ENCODE results near the gene S1PR5. TPM values are rescaled to one million over a fixed set of nuclear protein-coding genes. Genes with fewer than 3 reads are reported as not detected.

The S1PR5 gene
- total RNA-seq, 8 experiments from 2014 or later, result 0.08 to 0.81 (median 0.16) TPM; not detected in 4

- in situ Hi-C loops (cut with MboI; ENCODE audit: low pct_unique_long_range_greater_than_20kb in 2 of 9, low sequenced_read_pairs in 9 of 9, unreplicated experiment in 9 of 9), result no loop called here
- no peak overlapping the region for H3K4me3 ChIP-seq
- 17 to 100% (median 68%) methylated on average over 1 to 6 of the region's 20 CpGs; no CpG with 5 or more reads in 6 of the 10 experiments for WGBS, 10 experiments
- peak in 1 of 8 experiments; percentile 17 for ATAC-seq (replicated peaks in 6 of 8)
- peaks cover 0 to 7% of the 10 kb centered on the region in 2 donors for H3K4me1 ChIP-seq (replicated peaks in 1 of 2)
- no peak overlapping the region for H3K27ac ChIP-seq
Observed at GRCh38 chr19:10467104-10467706, 50.0 kb downstream of the S1PR5 start.

- H3K4me1 ChIP-seq (replicated peaks in 1 of 2), result peaks cover 7 to 12% of the 10 kb centered on the region in 2 donors
- WGBS, 10 experiments, result 60 to 100% (median 80%) methylated on average over 1 to 4 of the region's 5 CpGs; no CpG with 5 or more reads in 1 of the 10 experiments
- no peak for ATAC-seq (replicated peaks in 6 of 8)
- no peak overlapping the region for H3K27ac ChIP-seq
- no peak overlapping the region for H3K4me3 ChIP-seq
- in situ Hi-C loops (cut with MboI; ENCODE audit: low pct_unique_long_range_greater_than_20kb in 2 of 9, low sequenced_read_pairs in 9 of 9, unreplicated experiment in 9 of 9), result no loop called here
Observed at GRCh38 chr19:10464456-10464855, 52.8 kb downstream of the S1PR5 start.

Other genes with a start within 250 kb of the S1PR5 start
- gene ICAM1, start 246.3 kb downstream of the S1PR5 start, total RNA-seq, result 10 to 100 TPM in 4 of 8 experiments, 1 to 10 TPM in 2, under 1 TPM in 2; 0.22 to 72.6 (median 9.7) TPM
- gene ICAM4, start 230.5 kb downstream of the S1PR5 start, total RNA-seq, result under 1 TPM in 1 of 8 experiments, not detected in 7; 0.14 TPM
- 10 to 100 TPM in 2 of 8 experiments, 1 to 10 TPM in 5, under 1 TPM in 1; 0.71 to 33.1 (median 4.8) TPM for gene ICAM5, start 227.5 kb downstream of the S1PR5 start, total RNA-seq
- gene ZGLP1, start 207.6 kb downstream of the S1PR5 start, total RNA-seq, result 1 to 10 TPM; 3.4 to 7.2 (median 4.4) TPM
- 10 to 100 TPM; 12.7 to 37.8 (median 18.8) TPM for gene FDX2, start 201.4 kb downstream of the S1PR5 start, total RNA-seq
- 10 to 100 TPM in 3 of 8 experiments, 1 to 10 TPM in 5; 4.3 to 31.8 (median 8.1) TPM for gene RAVER1, start 183.9 kb downstream of the S1PR5 start, total RNA-seq
- gene ICAM3, start 177.8 kb downstream of the S1PR5 start, total RNA-seq, result 1 to 10 TPM in 7 of 8 experiments, under 1 TPM in 1; 0.73 to 3.5 (median 2.2) TPM
- 100 to 1,000 TPM in 1 of 8 experiments, 10 to 100 TPM in 7; 29.4 to 110 (median 62.1) TPM for gene TYK2, start 136.9 kb downstream of the S1PR5 start, total RNA-seq
- gene CDC37, start 113.9 kb downstream of the S1PR5 start, total RNA-seq, result 100 to 1,000 TPM; 106 to 304 (median 175) TPM
- gene PDE4A, start 96.9 kb downstream of the S1PR5 start, total RNA-seq, result 1 to 10 TPM in 7 of 8 experiments, under 1 TPM in 1; 0.88 to 7.8 (median 2.8) TPM
- gene KEAP1, start 14.1 kb downstream of the S1PR5 start, total RNA-seq, result 10 to 100 TPM; 27.1 to 84.0 (median 49.6) TPM
- 10 to 100 TPM; 14.6 to 54.2 (median 29.5) TPM for gene ATG4D, start 26.5 kb upstream of the S1PR5 start, total RNA-seq
- gene KRI1, start 48.6 kb upstream of the S1PR5 start, total RNA-seq, result 10 to 100 TPM in 4 of 8 experiments, 1 to 10 TPM in 4; 6.8 to 44.1 (median 12.1) TPM
- 10 to 100 TPM in 5 of 8 experiments, 1 to 10 TPM in 3; 1.9 to 68.6 (median 39.8) TPM for gene CDKN2D, start 51.5 kb upstream of the S1PR5 start, total RNA-seq
- under 1 TPM in 3 of 8 experiments, not detected in 5; 0.52 to 0.81 (median 0.67) TPM for gene AP1M2, start 69.9 kb upstream of the S1PR5 start, total RNA-seq
- 100 to 1,000 TPM in 4 of 8 experiments, 10 to 100 TPM in 4; 18.6 to 157 (median 83.2) TPM for gene SLC44A2, start 108.1 kb upstream of the S1PR5 start, total RNA-seq
- gene ILF3, start 136.9 kb upstream of the S1PR5 start, total RNA-seq, result 100 to 1,000 TPM in 5 of 8 experiments, 10 to 100 TPM in 3; 44.8 to 286 (median 137) TPM
- gene QTRT1, start 184.0 kb upstream of the S1PR5 start, total RNA-seq, result 10 to 100 TPM; 29.1 to 71.9 (median 42.6) TPM
- 100 to 1,000 TPM in 2 of 8 experiments, 10 to 100 TPM in 6; 23.2 to 128 (median 45.4) TPM for gene DNM2, start 200.6 kb upstream of the S1PR5 start, total RNA-seq